OCI-LY7 (cell line): ENCODE results near the gene KCNJ8.
"Not testable (repeated sequence)": the region's sequence is repeated elsewhere in the genome, so short reads cannot be mapped to it uniquely, and the experiment has no call there.

ENCODE experiments used
- CTCF ChIP-seq: fragments of 200-600 bp; sonication (generic); conservative IDR thresholded peaks from 2 replicates; pipeline ENCODE4 v1.5.1; 2014; ENCODE audit warnings: mild to moderate bottlenecking, antibody characterized with exemption, low read length, moderate library complexity, mixed read lengths
- EZH2phosphoT487 ChIP-seq: fragments of 200-600 bp; sonication (generic); IDR thresholded peaks from 2 replicates; pipeline ENCODE4 v1.6.1; 2018; ENCODE audit warnings: low read depth, borderline replicate concordance, mild to moderate bottlenecking, mixed run types, antibody characterized with exemption, low read length, moderate library complexity, mixed read lengths

GRCh38 chr12:21789687-21790086 is 15.2 kb upstream of the KCNJ8 start:
- not testable (repeated sequence) for TF ChIP-seq CTCF, EZH2phosphoT487
